Erythroblast (primary cell): ENCODE data around the gene NXT1.
A peak's percentile ranks its signal among the peaks of the same experiment; 100 is the strongest.

Experiments
- DNase-seq, 2 experiments: peaks; one replicate each; lab custom pipeline; 2025; lab: John Stamatoyannopoulos, UW
- GATA1 ChIP-seq: IDR thresholded peaks from 2 replicates; pipeline ENCODE4 v1.6.1; 2011; ENCODE audit warnings: low read depth, mild to moderate bottlenecking, control low read depth, low read length, moderate library complexity
- POLR2A ChIP-seq: IDR thresholded peaks from 2 replicates; pipeline ENCODE4 v1.6.1; 2011; ENCODE audit warnings: mild to moderate bottlenecking, low read length

NXT1 gene

DNA sequence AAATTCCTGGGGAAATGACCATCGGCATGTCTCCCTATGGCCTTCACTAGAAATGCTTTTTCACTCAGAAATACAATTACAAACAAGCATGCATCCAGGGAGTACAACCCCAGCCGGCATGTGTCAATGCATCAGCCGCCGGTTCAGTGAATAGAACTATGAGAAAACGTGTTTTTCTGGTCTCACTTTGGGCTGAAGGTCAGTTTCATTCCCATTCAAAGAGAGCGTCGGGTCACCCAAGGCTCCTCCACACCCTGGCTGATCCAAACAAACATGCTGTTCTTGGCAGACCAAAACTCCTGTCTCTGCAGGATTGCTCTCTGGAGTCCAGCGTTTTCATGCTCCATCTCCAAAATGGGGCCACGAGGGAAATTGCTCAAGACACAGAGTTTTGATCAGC, 35.5 kb upstream of the NXT1 start:
- no peak for DNase-seq
- no peak for TF ChIP-seq GATA1
- TF ChIP-seq POLR2A = no peak

DNA sequence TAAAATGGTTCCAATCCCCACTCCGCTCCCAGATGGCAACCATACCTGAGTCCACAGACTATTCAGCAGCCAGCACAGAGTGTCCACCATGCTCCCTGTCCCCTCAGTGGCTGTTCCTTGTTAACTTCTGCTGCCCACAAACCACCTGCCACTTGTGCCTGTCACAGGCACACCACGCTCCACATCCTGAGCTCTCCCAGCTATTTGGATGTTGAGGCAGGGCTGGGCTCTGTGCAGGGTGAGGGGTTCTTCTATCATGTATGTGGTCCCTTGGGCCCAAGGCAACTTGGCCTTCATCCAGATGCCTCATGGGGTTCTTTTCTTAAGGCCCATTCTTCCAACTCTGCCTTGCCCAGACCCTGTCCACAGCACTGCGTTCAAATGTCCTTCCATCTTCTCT, 34.0 kb upstream of the NXT1 start:
- no peak for DNase-seq
- TF ChIP-seq GATA1 = no peak
- TF ChIP-seq POLR2A = no peak

DNA sequence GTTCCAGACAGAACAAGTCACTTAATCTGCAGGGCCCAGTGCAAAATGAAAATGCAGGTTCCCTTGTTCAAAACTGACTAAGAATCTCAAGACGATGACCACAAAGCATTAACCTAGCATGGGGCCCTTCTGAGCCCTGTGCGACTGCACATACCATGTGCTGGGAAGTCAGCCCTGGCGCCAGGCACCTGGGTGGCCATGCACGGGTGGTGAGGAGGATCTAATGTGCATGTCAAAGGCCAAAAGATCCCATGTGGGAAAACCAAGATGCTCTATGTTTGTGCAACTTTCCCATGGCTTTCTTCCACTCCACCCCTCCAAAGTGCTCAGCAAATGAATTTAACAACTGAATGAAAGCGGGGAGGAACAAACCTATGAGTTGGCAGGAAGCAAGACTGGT, 33.5 kb upstream of the NXT1 start:
- no peak for TF ChIP-seq POLR2A
- TF ChIP-seq GATA1 = no peak
- no peak for DNase-seq

DNA sequence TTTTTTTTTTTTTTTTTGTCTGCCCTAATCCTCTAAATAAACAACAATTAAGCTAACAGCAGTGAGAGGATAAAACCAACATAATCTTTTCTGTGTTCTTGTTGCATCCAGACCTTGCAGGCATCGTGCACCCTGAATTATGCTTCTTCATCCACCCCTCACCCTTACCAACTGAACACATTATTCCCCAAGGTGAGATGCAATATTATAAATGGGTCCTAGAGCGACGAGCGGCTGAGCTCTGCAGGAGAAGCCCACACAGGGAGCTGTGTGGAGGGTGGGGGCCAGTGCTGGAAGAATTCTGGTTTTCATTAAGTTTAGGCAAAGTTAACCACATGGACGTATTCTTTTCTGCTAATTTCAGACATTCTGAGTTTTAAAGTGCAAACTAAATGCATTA, 32.2 kb upstream of the NXT1 start:
- DNase-seq = no peak
- no peak for TF ChIP-seq GATA1
- no peak for TF ChIP-seq POLR2A

DNA sequence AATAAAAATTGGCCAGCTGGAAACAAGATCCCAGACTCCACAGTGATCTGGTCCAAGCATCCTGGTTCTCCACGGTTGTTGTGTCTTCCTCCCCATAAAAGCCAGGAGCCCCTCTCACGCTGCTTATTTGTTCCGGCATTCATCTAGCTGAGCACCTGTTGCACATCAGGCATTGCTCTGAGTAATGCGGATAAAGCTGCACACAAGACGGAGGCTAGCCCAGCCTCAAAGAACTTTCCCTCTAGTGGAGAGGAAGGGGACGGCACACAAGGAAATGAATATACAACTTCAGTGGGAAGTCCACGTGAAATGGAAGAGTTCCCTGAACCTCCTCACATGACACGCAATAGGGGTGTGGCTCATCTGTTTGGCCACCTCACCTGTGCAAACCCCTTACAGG, 30.3 kb upstream of the NXT1 start:
- DNase-seq = peak; percentile 11 to 22

DNA sequence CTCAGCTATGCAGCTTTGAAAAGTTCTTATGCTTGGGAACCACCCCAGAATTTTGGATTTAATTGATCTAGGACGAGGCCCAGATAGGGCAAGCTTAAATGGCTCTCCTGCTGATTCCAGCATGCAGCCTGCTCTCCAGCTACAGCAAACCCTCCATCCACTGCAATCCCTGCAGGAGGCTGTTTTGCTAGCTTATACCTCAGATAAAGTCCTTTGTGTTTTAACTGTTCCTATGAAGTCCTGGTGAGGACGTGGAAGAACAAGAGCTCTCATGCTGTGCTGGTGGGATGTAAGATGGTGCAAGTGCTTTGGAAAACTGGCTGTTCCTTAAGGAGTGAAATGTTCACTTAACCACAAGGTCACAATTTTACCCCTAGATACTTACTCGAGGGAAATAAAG, 25.5 kb upstream of the NXT1 start:
- no peak for DNase-seq
- TF ChIP-seq GATA1 = no peak
- no peak for TF ChIP-seq POLR2A

More for the DNA sequence above, 30.3 kb upstream of the NXT1 start:
- TF ChIP-seq GATA1 (no peak), POLR2A (no peak)

DNA sequence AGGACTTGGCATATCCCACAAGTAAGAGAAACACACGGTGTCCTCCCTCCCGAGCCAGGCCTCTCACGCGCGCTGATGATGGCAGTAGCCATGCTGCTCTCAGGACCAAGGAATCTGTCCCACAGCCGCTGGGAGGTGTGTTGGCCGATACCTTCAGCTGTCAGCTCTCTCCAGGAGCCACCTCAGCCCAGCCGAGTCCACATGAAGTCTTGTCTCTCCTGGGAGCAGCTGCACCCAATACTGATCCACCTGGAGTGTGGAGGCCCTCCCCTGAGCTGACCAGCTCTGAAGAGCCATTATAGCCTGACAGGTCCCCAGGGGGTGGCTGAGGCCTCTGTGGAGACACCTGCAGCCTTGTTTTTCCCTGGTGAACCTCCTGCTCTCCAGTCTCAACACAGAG, 23.8 kb upstream of the NXT1 start:
- TF ChIP-seq POLR2A (no peak), GATA1 (no peak)
- DNase-seq = no peak

DNA sequence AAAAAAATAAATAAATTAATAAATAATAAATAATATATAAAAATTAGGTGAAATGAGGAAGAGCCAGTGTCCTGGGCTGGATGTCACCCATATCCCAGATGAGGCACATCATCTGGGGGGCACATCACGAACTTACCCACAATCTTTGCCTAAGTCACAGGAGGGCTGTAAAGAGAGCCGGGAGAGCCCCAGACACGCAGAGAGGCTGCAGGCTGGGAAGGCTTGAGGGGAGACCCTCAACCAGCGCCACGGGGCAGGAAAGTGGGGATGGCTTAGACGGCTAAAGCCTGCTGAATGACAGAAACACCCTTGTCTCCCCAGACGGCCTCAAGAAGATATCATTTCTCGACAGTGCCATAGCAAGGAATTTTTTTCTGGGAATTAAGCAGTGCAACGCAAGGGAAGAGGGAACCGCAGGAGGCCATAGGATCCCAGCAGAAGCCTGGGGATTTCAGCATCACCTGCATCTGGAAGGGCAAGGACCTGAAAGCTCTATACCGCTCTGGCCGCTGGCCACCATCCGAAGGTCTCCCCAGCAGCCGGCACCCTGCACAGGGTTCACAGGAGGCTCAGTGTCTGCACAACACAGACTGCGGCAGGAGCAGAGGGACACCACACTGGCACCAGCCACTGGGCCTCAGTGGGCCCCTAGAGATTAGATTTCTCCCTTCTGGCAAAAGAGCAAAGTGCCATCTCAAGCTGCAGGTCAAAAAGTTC, 22.8 kb upstream of the NXT1 start:
- DNase-seq = no peak
- TF ChIP-seq POLR2A (no peak), GATA1 (no peak)

DNA sequence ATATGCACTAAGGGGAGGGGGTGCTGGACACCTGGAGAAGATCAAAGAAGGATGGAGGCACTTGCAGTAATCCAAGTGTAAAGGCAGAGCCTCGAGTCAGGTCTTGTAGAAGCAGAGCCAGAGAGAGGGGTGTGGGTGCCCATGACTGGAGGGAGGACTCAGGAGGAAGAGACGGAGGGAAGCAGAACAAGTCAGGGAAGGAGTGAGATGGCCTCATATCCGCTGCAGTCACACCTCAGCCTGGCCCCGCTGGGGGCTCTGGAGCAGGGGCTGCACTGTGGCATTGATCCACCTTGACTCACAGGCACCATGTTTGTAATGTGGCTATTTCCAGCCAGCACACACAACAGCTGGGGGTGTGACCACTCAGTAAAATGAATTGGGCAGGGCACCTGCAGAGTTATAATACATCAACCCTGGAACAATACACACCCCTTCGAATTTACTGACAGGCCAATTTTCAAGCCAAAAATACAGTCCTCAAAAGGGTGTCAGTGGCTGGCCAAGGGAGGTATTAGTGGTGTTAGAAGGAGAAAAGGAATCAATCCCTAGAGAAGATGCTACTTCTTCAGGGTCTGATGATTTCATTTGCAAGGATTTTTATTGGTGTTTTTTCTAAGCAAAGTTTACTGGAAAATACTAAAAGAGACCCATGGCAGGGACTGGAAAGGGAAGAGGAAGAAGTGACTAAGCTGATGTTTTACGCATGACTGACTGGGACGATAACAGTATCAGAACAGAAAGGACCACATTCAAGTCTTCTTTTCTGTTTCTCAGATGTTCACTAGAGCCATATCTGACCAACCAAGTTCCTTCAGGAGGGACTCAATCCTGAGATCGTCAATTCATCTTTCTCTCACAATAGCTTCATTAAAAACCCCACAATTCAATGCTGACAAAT, 18.9 kb upstream of the NXT1 start:
- DNase-seq = no peak

DNA sequence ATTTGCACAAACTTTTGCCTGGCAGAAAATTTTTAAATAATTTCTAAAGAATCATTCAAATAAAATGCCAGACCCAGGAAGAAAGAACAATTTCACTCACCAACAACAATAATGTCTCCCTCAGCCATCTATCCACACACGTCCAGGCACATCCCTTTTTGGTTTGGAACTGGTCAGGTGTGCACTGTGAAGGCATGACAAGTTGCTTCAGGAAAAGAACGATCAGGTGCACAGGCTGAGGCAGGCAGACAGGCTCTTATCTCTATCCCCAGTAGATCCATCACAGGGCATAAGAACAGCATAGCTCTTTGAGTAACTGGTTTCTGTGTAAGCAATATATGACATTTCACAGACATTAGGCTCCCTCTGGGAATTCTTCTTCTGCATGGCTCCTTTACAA, 18.1 kb upstream of the NXT1 start:
- TF ChIP-seq GATA1 (no peak), POLR2A (no peak)

More for the DNA sequence above, 18.9 kb upstream of the NXT1 start:
- TF ChIP-seq GATA1 = no peak
- TF ChIP-seq POLR2A = no peak

DNA sequence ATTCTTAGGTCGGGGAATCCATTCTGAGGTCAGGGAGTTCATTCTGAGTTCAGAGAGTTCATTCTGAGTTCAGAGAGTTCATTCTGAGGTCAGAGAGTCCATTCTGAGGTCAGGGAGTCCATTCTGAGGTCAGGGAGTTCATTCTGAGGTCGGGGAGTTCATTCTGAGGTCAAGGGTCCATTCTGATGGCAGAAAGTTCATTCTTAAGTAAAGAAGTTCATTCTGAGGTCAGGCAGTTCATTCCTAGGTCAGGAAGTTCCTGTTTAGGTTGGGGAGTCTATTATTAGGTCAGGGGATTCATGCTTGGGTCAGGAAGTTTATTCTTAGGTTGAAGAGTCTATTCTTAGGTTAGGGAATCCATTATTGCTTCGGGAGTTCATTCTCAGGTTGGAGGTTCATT, 16.5 kb upstream of the NXT1 start:
- TF ChIP-seq GATA1 = no peak
- TF ChIP-seq POLR2A = no peak

More for the DNA sequence above, 18.1 kb upstream of the NXT1 start:
- no peak for DNase-seq

DNA sequence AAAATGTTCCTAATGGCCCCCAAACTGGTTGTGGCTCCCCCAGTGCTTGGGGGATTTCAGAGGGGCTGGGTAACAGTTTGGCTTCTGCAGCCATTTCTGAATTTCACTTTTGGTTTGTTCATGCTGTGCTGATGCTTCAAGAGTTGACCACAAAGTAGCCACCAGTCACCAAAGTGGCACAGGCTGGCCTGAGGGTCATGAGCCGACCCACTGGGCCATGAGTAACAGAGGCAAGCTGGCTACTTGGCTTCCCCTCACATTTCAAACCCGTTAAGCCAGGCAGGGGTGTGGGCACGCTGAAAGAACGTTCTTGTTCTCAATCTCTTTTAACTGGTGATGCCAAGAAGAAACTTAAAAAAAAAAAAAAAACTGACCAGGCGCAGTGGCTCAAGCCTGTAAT, 15.1 kb upstream of the NXT1 start:
- TF ChIP-seq GATA1 = no peak
- TF ChIP-seq POLR2A = no peak
- no peak for DNase-seq

More for the DNA sequence above, 16.5 kb upstream of the NXT1 start:
- no peak for DNase-seq

DNA sequence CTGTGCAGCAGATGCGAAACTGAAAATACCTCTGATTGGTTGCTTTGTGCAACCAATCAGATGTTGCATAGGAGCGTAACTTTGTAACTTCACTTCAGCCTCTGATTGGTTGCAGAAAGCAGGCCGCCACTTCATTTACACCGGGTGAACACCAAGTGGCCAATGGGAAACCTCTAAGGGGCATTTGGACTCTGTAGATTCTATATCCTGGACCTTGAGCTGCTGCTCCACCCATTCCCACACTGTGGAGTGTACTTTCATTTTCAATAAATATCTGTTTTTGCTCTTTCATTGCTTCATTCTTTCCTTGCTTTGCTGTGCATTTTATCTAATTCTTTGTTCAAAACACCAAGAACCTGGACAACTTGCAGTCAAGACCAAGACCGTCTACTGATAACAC, 14.1 kb upstream of the NXT1 start:
- DNase-seq = no peak
- TF ChIP-seq POLR2A (no peak), GATA1 (no peak)

DNA sequence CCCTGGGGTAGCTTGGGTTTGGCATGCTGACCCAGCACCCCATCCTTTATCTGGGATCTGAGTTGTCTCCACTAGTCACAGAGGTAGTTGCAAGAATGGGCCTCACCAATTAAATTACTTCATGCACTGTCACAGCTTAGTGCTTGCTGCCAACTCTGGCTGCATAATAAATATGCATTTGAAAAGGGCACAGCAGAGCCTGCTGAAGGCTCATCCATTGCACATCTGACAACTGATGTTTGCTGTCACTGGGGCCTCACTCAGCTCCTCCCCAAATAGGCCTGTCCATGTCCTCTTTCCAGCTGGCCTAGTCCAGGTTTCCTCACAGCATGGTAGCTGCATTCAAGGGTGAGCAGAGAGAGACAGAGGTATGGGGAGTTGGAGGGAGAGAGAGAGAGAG, 13.3 kb upstream of the NXT1 start:
- TF ChIP-seq POLR2A = no peak
- no peak for TF ChIP-seq GATA1
- DNase-seq = no peak
